Suppressor macrophage (primary cell): ENCODE measurements around the gene ARMC3.

Source experiments
- DNase-seq, 4 experiments: peaks; one replicate each; pipeline ENCODE4 v3.0.0-alpha.2; 2020 to 2022

The ARMC3 gene

GRCh38 chr10:23081221-23081750, 153.4 kb downstream of the ARMC3 start:
- DNase-seq, result no peak

DNA sequence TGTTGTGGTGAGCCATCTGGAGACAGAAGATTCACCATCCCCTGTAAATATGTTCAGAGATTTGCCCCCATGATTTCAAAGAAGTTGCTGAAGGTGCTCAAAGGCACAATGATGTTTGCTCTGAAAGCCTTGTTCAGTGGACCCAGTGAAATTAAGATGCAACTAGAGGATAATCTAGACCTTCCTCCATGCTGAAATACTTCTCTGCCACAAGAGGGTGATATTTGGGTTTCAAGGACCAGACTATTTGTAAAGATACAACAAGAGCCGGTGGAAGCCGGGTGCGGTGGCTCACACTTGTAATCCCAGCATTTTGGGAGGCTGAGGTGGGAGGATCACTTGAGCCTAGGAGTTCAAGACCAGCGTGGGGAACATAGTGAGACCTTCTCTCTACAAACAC, 154.0 kb downstream of the ARMC3 start:
- DNase-seq, result peak in 1 of 4 experiments; percentile 30
